ENCODE measurements around the gene PAX8.

The PAX8 gene

DNA sequence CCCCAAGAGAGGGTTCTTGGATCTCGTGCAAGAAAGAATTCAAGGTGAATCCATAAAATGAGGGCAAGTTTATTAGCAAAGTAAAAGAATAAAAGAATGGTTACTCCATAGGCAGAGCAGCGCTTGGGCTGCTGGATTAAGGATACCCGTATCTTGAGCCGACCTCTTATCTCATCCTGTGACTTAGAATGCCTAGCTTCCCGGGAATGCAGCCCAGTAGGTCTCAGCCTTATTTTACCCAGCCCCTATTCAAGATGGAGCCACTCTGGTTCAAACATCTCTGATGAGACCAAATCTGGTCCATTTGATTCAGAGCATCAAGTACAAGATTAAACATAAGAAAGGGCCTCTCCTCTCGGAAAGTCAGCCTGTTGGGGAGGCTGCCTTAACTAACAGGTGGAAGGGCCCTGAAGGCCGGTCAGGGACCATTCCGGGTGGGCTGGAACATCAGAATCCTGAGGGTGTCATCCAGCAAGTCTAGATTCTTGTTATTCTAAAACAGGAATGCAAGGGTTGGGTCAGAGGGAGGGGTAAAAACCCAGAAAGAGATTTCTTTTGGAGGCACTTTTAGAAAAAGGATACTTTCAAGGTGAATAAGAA is 99.2 kb downstream of the PAX8 start:
- no peak for DNase-seq
- in situ Hi-C loops (cut with MboI; ENCODE audit: low pct_unique_long_range_greater_than_20kb, low sequenced_read_pairs), result no loop called here

DNA sequence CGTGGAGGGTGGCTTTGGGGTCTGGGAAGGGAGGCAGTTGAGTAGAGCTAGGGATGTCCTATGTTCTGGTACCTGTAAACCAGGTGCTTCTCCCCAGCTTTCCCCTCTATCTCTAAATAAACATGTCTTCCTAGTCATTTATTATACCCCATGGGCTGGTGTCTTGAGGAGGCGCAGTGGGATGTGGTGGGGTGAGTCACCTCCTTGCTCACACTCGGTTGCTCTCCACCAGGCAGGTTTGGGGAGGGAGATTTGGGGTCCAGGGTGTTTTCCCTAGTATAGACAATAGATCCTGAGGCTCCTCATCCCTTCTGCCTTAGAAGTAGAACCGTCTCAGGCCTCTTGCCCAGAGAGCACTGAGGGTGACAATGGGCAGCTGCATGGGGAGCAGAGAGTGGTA is 99.8 kb downstream of the PAX8 start:
- DNase-seq, result no peak

DNA sequence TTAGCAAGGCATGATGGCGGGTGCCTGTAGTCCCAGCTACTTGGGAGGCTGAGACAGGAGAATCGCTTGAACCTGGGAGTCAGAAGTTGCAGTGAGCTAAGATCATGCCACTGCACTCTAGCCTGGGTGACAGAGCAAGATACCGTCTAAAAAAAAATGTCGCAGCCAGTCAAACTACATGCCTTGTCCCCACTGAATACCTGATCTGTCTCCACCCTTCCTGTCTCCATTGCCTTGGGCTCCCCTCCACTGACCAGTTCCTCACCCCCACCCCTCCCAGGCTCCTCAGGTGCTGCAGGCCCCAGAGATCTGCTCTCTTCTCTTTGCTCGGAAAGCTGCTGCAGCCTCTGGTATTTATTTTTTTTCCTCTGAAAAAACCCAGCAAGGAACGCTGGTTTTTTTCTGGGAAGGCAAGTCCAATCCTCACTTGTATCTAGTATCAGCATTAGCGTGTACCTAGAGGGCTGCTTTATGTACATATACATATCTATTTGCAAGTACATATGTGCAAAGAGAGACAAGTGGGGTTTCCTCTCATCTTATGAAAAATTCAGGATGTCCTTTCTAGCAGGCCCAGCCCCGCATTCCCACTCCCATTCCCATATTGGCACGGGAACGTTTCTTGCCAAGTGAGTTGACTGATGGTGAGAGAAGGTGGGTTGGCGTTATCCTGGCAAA is 100.5 kb downstream of the PAX8 start:
- DNase-seq, result no peak
- in situ Hi-C loops (cut with MboI; ENCODE audit: low pct_unique_long_range_greater_than_20kb, low sequenced_read_pairs), result no loop called here

More for the DNA sequence above, 99.8 kb downstream of the PAX8 start:
- in situ Hi-C loops (cut with MboI; ENCODE audit: low pct_unique_long_range_greater_than_20kb, low sequenced_read_pairs), result no loop called here

- no peak for DNase-seq
- in situ Hi-C loops (cut with MboI; ENCODE audit: low pct_unique_long_range_greater_than_20kb, low sequenced_read_pairs), result no loop called here
Measured at GRCh38 chr2:113176696-113177355, 101.9 kb downstream of the PAX8 start.

GRCh38 chr2:113175736-113176695 is 102.7 kb downstream of the PAX8 start:
- DNase-seq, result peak; percentile 16
- in situ Hi-C loops (cut with MboI; ENCODE audit: low pct_unique_long_range_greater_than_20kb, low sequenced_read_pairs), result no loop called here

DNA sequence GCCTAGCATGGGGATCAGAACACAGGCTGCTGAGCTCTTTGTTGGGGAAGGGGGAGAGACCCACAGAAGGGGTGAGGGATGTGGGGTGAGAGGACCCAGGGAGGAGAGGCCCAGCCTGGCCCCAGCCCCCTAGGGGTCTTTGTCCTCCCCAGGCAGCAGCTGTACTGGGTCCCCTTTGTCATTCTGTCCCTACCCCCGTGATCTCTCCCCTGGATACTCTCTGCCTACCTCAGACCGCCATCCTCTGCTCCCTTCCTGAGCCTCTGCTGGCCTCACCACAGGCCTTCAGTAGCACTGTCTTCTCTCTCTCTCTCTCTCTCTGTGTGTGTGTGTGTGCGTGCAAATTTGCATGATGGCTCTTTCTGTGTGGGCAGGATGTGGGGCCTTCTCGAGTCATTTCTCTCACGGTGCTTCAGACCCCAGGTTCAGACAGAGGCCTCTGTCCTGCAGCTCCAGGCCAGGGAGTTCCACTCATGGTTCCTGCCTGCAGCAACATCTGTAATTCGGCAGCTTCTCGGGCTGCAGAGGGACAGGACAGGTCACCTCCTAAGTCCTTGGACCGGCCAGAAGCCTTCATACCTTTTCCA is 103.6 kb downstream of the PAX8 start:
- DNase-seq, result peak; percentile 60
- in situ Hi-C loops (cut with MboI; ENCODE audit: low pct_unique_long_range_greater_than_20kb, low sequenced_read_pairs), result no loop called here

GRCh38 chr2:113174376-113174750 is 104.4 kb downstream of the PAX8 start:
- DNase-seq, result peak; percentile 23
- in situ Hi-C loops (cut with MboI; ENCODE audit: low pct_unique_long_range_greater_than_20kb, low sequenced_read_pairs), result no loop called here

DNA sequence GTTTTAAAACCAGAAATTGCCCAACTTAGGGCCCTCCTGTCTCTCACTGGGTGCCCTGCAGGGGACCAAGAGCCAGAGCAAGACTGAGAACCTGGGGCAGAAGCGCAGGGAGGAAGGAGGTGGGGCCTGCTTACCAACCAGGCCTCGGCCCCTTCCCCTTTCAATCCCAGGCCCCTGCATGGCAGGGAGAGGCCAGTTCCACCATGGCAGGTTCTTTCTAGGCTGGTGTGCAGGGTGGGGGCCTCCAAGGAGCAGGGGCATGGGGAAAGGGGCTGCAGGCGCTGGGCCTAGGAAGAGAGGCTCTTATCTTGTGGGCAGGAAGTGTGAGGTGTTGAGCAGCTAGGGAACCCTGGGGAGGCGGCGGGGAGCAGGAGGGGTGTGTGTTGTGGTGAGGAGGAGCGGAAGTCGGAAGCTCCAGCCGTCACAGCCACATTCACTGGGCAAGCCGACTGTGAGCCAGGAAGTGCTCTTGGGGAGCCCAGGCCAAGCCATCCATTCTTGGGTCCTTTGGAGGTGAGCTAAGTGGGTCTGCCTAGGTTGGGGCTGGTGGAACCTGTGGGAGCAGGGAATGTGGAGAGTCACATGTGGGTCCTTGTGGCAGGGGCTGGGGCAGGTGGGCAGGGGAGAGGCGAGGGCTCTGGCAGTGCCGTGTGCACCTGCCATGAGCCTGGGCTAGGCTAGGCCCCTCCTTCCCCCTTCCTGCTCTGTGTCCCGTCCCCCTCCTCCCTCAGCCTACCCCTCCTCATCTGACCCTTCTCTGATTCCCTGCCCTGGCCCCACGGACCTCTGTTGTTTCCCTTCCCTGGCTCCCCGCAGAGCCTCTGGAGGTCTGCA is 105.0 kb downstream of the PAX8 start, which contains the start of gene PSD4:
Gene PSD4 (plus strand): TSS at position 430 of the 834 bp plus-strand sequence. CDS start 8,486 bp downstream, outside the sequence.
- peak; percentile 96 for DNase-seq
- in situ Hi-C loops (cut with MboI; ENCODE audit: low pct_unique_long_range_greater_than_20kb, low sequenced_read_pairs), result no loop called here

- DNase-seq, result no peak
- in situ Hi-C loops (cut with MboI; ENCODE audit: low pct_unique_long_range_greater_than_20kb, low sequenced_read_pairs), result no loop called here
Measured at GRCh38 chr2:113172721-113173541, 105.8 kb downstream of the PAX8 start.

GRCh38 chr2:113171334-113172075 is 107.2 kb downstream of the PAX8 start:
- in situ Hi-C loops (cut with MboI; ENCODE audit: low pct_unique_long_range_greater_than_20kb, low sequenced_read_pairs), result no loop called here
- DNase-seq, result no peak

DNA sequence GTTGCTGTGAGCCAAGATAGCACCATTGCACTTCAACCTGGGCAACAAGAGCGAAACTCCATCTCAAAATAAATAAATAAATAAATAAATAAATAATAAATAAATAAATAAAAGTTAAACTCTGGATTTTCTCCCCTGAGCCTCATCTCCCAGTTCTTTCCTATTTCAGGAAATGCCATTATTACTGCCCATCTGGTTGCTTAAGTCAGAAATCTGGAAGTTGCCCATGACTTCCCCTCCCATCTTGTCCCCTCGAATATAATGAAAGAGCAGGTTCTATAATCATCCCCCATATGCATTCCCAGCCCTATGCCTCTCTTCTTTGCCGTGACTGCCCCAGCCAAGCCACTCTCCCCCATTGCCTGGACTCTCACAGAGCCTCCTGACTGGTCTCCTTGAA is 109.1 kb downstream of the PAX8 start:
- in situ Hi-C loops (cut with MboI; ENCODE audit: low pct_unique_long_range_greater_than_20kb, low sequenced_read_pairs), result no loop called here
- DNase-seq, result no peak

- in situ Hi-C loops (cut with MboI; ENCODE audit: low pct_unique_long_range_greater_than_20kb, low sequenced_read_pairs), result no loop called here
- DNase-seq, result peak; percentile 24
Measured at GRCh38 chr2:113169002-113169530, 109.7 kb downstream of the PAX8 start.

GRCh38 chr2:113167962-113168340 is 110.8 kb downstream of the PAX8 start:
- DNase-seq, result no peak
- in situ Hi-C loops (cut with MboI; ENCODE audit: low pct_unique_long_range_greater_than_20kb, low sequenced_read_pairs), result no loop called here

GRCh38 chr2:113167115-113167932 is 111.4 kb downstream of the PAX8 start:
- in situ Hi-C loops (cut with MboI; ENCODE audit: low pct_unique_long_range_greater_than_20kb, low sequenced_read_pairs), result no loop called here
- DNase-seq, result peak; percentile 91

DNA sequence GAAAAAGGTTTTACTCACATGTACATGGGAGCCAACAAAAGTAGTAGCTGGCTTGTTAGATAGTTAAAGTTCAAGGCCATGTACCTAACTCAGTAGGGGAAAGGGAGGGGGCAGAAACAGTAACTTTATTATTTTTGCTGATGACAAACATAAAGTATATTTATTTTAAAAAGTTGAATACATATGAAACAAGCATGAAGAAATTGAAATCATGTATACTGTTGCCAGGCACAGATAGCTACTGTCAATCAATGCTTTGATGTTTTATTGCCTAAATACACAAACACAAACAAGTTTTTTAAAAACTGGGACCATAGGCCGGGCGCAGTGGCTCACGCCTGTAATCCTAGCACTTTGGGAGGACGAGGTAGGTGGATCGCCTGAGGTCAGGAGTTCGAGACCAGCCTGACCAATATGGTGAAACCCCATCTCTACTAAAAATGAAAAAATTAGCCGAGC is 112.5 kb downstream of the PAX8 start:
- in situ Hi-C loops (cut with MboI; ENCODE audit: low pct_unique_long_range_greater_than_20kb, low sequenced_read_pairs), result no loop called here
- DNase-seq, result no peak

Data from KBM-7 (cell line).